Ascending aorta (tissue), 2 donors: ENCODE data around the gene AADAC. TPM values are rescaled to one million over a fixed set of nuclear protein-coding genes. Genes with fewer than 3 reads are reported as not detected.
"Not testable (repeated sequence)": the region's sequence is repeated elsewhere in the genome, so short reads cannot be mapped to it uniquely, and the experiment has no call there.

ENCODE experiments used
- DNase-seq, 2 donors: peaks; one replicate each; pipeline ENCODE4 v3.0.0-alpha.2; 2019; ENCODE audit warnings: low spot score in 2 of 2
- H3K27ac ChIP-seq, 2 donors: fragments of 200-600 bp; sonication (generic); one replicate each; pipeline ENCODE4 v1.5.1; 2016 to 2017; ENCODE audit warnings: mild to moderate bottlenecking in 1 of 2
- H3K27me3 ChIP-seq: fragments of 200-600 bp; sonication (generic); one replicate; pipeline ENCODE4 v1.5.1; 2017
- H3K36me3 ChIP-seq, 2 donors: fragments of 200-600 bp; sonication (generic); one replicate each; pipeline ENCODE4 v1.5.1; 2016
- H3K4me1 ChIP-seq, 2 donors: fragments of 200-600 bp; sonication (generic); one replicate each; pipeline ENCODE4 v1.5.1; 2016 to 2017; ENCODE audit warnings: mild to moderate bottlenecking in 1 of 2
- H3K4me3 ChIP-seq, 2 donors: fragments of 200-600 bp; sonication (generic); one replicate each; pipeline ENCODE4 v1.5.1; 2016 to 2017; ENCODE audit warnings: mild to moderate bottlenecking in 1 of 2
- H3K9me3 ChIP-seq, 2 donors: fragments of 200-600 bp; sonication (generic); one replicate each; pipeline ENCODE4 v1.5.1; 2016
- intact Hi-C: fragments of 100-400 bp; cut with DNase I; formaldehyde crosslinking; loops from one replicate; pipeline ENCODE4 v1.15.1; 2023
- total RNA-seq: library from RNA; depleted of rRNA; stranded (reverse); fragments of >200 nt; gene quantifications from one replicate; pipeline ENCODE4 v1.1.0, GENCODE V29; 2016
- TF ChIP-seq, protein P1 (sequence below), 3 experiments: fragments of 200-600 bp in 2 of 3; fragments of 450-650 bp in 1 of 3; sonication (generic) in 2 of 3; IDR thresholded peaks; one replicate each; pipeline ENCODE4 v1.5.1; 2016 to 2019; ENCODE audit warnings: antibody characterized with exemption in 3 of 3, mild to moderate bottlenecking in 1 of 3, moderate library complexity in 1 of 3

The AADAC gene
- total RNA-seq, 1 donor from 2014 or later = 1.2 TPM

DNA sequence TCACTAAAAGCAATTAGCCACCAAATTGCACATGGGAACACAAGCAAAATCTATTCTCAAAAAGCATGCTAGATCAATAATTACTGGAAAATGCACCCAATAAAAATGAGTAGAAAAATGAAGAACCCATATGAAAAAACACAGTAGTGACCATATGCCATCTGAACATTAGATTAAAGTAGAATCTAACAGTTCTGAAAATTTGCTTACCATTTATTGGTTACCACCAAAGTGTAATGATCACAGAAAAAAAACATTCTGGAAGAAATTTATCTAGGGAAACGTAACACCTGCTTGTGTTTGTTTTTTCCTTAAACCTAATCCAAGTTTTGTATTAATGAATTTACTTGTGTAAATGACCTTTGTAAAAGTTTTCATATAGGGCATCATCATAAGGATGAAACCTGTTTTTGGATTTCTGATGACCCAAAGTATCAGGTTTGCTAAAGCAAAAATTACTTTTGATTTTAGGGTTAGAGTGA is 37.6 kb upstream of the AADAC start:
- H3K27me3 ChIP-seq = no peaks in the 10 kb centered on the region
- H3K36me3 ChIP-seq = no peaks in the 10 kb centered on the region
- peaks cover 3 to 12% of the 10 kb centered on the region in 2 donors for H3K4me1 ChIP-seq
- H3K9me3 ChIP-seq = no peaks in the 10 kb centered on the region
- intact Hi-C loops = loop anchor here (10.0 kb wide), 1 partner anchor 139 kb away; no protein-coding TSS in a partner anchor
- H3K4me3 ChIP-seq = no peak overlapping the region
- no peak for DNase-seq
- no peak overlapping the region for H3K27ac ChIP-seq
- TF ChIP-seq, protein P1, sequence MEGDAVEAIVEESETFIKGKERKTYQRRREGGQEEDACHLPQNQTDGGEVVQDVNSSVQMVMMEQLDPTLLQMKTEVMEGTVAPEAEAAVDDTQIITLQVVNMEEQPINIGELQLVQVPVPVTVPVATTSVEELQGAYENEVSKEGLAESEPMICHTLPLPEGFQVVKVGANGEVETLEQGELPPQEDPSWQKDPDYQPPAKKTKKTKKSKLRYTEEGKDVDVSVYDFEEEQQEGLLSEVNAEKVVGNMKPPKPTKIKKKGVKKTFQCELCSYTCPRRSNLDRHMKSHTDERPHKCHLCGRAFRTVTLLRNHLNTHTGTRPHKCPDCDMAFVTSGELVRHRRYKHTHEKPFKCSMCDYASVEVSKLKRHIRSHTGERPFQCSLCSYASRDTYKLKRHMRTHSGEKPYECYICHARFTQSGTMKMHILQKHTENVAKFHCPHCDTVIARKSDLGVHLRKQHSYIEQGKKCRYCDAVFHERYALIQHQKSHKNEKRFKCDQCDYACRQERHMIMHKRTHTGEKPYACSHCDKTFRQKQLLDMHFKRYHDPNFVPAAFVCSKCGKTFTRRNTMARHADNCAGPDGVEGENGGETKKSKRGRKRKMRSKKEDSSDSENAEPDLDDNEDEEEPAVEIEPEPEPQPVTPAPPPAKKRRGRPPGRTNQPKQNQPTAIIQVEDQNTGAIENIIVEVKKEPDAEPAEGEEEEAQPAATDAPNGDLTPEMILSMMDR (IDR thresholded peaks at IDR 0.05) = no peak

- intact Hi-C loops = loop anchor here (10.0 kb wide), 1 partner anchor 137 kb away; no protein-coding TSS in a partner anchor
- no peak for DNase-seq
- no peaks in the 10 kb centered on the region for H3K9me3 ChIP-seq
- no peaks in the 10 kb centered on the region for H3K36me3 ChIP-seq
- H3K27me3 ChIP-seq = no peaks in the 10 kb centered on the region
- TF ChIP-seq, protein P1 (IDR thresholded peaks at IDR 0.05) = no peak
- H3K4me1 ChIP-seq = no peaks in the 10 kb centered on the region
- no peak overlapping the region for H3K4me3 ChIP-seq
- no peak overlapping the region for H3K27ac ChIP-seq
These were observed 36.0 kb upstream of the AADAC start for GRCh38 chr3:151777880-151778279.

DNA sequence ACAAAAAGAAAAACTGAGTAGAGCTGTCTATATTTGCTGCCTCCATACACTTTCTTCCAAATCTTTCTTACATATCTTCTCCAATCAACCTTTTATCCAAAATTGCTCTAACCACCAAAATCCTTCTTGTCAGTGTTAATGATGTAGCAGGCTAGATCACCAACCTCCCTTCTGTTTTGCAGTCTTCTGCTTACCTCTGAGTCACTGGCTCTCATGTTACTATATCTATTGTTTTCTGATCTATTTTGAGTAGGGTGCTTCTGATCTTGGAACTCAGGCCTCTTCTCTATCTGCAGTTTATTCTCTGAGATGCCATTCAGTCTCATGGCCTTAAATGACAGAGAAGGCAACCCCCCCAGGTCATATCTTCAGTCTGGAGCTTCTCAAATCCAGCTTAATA is 26.3 kb upstream of the AADAC start:
- Histone ChIP-seq H3K4me3 (no peak overlapping the region), H3K27me3 (no peaks in the 10 kb centered on the region), H3K27ac (no peak overlapping the region), H3K9me3 (no peaks in the 10 kb centered on the region), H3K36me3 (no peaks in the 10 kb centered on the region), H3K4me1 (no peaks in the 10 kb centered on the region)
- TF ChIP-seq, protein P1 (IDR thresholded peaks at IDR 0.05) = no peak
- intact Hi-C loops = no loop called here
- DNase-seq = no peak

DNA sequence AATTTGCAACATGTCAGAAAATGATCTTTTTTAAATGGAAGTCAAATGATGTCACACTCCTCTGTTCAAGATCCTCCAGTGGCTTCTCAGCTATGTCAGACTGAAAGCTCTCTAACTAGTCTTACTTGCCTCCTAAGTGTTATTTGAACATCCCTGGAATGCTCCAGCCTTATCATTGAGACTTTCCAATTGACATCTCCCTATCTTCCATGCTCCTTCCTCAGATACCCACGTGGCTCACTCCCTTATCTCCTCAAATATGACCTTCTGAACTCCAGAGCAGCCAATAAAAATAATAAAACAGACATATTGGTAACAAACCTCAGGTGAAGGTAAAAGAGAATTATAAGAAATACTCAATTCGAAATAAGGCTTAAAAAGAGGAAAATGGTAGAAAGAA is 25.5 kb upstream of the AADAC start:
- Histone ChIP-seq H3K36me3 (no peaks in the 10 kb centered on the region), H3K9me3 (no peaks in the 10 kb centered on the region), H3K4me1 (no peaks in the 10 kb centered on the region), H3K27me3 (no peaks in the 10 kb centered on the region), H3K4me3 (no peak overlapping the region), H3K27ac (no peak overlapping the region)
- DNase-seq = no peak
- TF ChIP-seq, protein P1 (IDR thresholded peaks at IDR 0.05) = no peak
- intact Hi-C loops = no loop called here

DNA sequence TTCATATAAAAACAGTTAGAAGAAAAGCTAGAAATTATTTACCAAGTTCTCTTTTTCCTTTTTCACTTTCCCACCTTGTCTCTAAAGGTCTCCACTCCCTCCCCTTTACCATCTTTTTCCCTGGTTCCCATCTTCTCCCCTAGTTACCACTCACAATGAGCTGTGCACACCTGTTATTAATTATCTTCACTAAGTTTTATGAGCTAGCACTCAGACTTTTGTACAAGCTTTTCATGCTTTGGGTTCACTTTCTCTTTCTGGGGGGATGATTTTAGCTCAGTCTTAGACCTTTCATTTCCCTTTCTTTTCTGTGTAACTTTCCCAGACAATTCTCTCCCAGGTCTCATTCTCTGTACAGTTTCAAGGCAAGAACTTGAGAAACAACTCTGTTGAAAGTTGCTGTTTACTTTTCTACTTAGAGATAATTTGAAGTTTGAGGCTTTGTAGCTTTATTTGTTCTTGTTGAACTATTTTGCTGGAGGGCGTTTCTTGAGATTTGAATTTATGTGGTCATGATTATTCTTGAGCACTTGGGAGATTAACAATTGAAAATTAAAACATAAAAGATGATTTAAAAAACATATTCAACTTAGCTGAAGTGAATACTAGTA is 24.0 kb upstream of the AADAC start:
- no peaks in the 10 kb centered on the region for H3K9me3 ChIP-seq
- H3K27me3 ChIP-seq = no peaks in the 10 kb centered on the region
- TF ChIP-seq, protein P1 (IDR thresholded peaks at IDR 0.05) = no peak
- no peak for DNase-seq
- H3K4me1 ChIP-seq = no peaks in the 10 kb centered on the region
- H3K27ac ChIP-seq = no peak overlapping the region
- no peak overlapping the region for H3K4me3 ChIP-seq
- intact Hi-C loops = no loop called here
- H3K36me3 ChIP-seq = no peaks in the 10 kb centered on the region

- H3K27ac ChIP-seq, DNase-seq, H3K4me1 ChIP-seq, intact Hi-C loops, H3K36me3 ChIP-seq, H3K27me3 ChIP-seq, H3K4me3 ChIP-seq, H3K9me3 ChIP-seq: not testable (repeated sequence)
These were observed 23.2 kb upstream of the AADAC start for GRCh38 chr3:151790763-151791162.
